Measurements from ENCODE around the gene ALK.

The ALK gene

DNA sequence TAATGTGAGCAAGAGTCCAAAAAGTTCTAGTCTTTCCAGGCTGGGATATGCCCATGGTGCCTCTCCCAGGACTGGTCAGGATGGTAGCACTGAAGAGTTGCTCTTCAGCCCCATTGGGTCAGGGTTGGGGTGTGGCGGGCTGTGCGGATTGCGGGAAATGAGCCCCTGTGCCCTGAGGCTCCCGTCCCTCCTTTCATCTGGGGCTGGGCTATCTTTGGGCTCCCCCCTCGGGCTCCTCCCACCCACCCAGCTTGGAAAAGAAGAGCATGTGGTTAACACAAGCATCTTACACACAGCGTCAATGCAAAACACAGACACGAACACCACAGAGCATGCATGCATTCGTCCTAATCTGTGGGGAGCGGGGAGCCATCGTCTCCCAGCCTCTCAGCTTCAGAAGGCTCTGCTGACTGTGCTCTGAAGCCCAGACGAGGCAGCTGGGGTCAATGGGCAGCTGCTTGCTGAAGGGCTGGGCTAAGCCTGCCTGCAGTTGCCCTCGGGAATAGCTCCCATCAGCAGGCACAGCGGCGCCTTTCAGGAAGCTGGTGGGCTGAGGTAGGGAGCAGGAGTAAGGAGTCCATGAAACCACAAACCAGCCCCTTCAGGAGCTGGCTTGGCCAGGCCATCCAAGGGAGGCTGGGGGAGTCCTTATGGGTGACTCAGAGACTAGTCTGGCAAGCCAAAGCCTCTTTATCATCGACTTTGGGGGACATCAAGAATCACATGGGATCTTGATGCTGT, 693.3 kb downstream of the ALK start:
- H3K27ac ChIP-seq, result no peak overlapping the region
- no peak for TF ChIP-seq CTCF (conservative IDR thresholded peaks at IDR 0.05)
- TF ChIP-seq ZFX (IDR thresholded peaks at IDR 0.05), result no peak

- H3K27ac ChIP-seq, result no peak overlapping the region
- no peak for TF ChIP-seq CTCF (conservative IDR thresholded peaks at IDR 0.05)
- TF ChIP-seq ZFX (IDR thresholded peaks at IDR 0.05), result no peak
Observed at GRCh38 chr2:29226808-29227207, 694.6 kb downstream of the ALK start.

- TF ChIP-seq ZFX (IDR thresholded peaks at IDR 0.05) (no peak), CTCF (conservative IDR thresholded peaks at IDR 0.05) (no peak)
- no peak overlapping the region for H3K27ac ChIP-seq
Observed at GRCh38 chr2:29226375-29226774, 695.0 kb downstream of the ALK start.

DNA sequence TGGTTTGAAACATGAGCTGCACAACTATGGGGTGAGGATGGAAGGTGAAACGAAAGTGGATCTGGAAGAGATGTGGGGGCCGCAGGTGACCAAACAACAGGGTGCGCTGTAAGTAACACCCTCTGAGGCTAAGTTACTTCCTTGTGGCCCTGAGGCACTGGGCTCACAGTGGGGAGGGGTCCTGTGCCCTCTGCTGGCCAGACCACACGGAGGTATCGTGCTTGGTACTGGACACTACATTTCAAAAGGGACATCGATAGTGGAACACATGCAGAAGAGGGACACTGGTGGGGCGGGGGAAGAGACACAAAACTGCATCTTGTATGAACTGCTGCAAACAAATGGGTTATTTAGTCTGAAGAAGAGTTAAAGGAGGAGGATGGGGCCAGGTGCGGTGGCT, 695.6 kb downstream of the ALK start:
- H3K27ac ChIP-seq, result no peak overlapping the region
- no peak for TF ChIP-seq CTCF (conservative IDR thresholded peaks at IDR 0.05)

- TF ChIP-seq ZFX (IDR thresholded peaks at IDR 0.05) (no peak), CTCF (conservative IDR thresholded peaks at IDR 0.05) (no peak)
- no peak overlapping the region for H3K27ac ChIP-seq
Observed at GRCh38 chr2:29224693-29225551, 696.5 kb downstream of the ALK start.

DNA sequence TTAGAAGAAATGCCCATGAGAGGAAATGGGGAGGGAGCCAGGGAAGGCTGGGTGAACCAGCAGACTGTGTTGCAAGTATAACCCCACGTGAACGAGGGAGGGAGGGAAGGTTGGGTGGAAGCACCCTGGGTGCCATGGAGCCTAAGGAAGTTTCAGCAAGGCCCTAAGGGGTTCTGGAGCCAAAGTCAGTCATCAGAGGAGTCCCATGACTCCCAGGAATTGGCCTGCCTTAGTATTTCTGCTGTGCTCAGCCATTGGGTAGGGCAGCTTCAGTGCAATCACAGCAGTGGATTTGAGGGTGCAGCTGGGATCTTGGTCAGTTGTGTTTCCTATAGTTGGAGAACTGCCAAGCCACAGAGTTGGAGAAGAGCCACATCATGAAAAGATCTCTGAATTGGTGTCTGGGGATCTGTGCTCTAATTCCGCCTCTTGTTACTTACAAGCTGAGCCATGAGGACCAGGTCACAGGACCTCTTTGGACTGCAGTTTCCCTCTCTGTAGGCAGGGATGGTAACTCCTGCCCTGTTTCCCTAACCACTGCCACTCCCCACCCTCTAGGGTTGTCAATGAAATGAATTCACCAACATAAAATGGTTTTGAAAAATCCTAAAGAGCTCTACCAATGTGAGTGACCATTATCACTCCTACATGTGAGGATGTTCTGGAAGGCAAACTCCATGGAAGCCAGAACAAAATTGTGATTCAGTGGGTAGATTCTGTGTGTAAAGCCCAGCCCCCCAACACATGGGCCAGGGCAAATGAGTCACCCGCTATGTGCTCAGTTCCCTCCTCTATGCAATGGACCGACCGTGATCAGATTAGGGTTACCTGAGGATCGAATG, 697.3 kb downstream of the ALK start:
- H3K27ac ChIP-seq, result no peak overlapping the region
- TF ChIP-seq CTCF (conservative IDR thresholded peaks at IDR 0.05), result no peak
- TF ChIP-seq ZFX (IDR thresholded peaks at IDR 0.05), result no peak
